Erythroblast (primary cell): ENCODE results near the gene HORMAD2.

Experiments
- GATA1 ChIP-seq: IDR thresholded peaks from 2 replicates; pipeline ENCODE4 v1.6.1; 2011; ENCODE audit warnings: low read depth, mild to moderate bottlenecking, control low read depth, low read length, moderate library complexity
- POLR2A ChIP-seq: IDR thresholded peaks from 2 replicates; pipeline ENCODE4 v1.6.1; 2011; ENCODE audit warnings: mild to moderate bottlenecking, low read length

DNA sequence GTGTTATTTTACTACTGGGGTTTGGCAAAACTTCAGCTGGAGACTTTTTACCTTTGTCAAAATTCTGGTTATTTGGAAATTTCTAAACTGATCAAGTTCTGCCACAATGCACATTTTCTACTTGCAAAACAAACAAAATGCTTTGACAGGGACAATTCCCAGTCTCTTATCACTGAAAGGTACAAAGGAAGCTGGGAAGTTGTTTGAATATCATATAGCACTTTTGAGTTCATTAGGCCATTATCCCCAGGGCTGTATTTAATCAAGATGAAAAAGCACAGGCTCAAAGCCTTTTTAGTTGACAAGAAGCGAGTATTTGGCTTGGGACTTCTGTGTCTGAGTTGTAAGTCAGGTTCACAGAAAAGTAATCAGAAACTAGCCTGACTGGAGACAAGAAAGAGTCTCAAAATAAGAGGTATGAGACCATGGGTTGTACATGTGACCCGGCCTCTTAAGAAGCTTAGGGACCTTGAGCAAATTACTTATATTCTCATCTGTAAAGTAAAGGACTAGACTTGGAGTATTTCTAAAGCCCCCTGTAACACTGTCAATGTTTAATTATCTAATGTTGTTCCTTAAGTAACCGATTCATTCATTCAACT, 2.9 kb upstream of the HORMAD2 start:
- no peak for TF ChIP-seq POLR2A
- no peak for TF ChIP-seq GATA1
